Measurements from ENCODE around the gene NR6A1. TPM values are rescaled to one million over a fixed set of nuclear protein-coding genes. Genes with fewer than 3 reads are reported as not detected.
"Not testable (repeated sequence)": the region's sequence is repeated elsewhere in the genome, so short reads cannot be mapped to it uniquely, and the experiment has no call there.

The NR6A1 gene
- total RNA-seq, 1 experiment from 2014 or later: 6.0 TPM

DNA sequence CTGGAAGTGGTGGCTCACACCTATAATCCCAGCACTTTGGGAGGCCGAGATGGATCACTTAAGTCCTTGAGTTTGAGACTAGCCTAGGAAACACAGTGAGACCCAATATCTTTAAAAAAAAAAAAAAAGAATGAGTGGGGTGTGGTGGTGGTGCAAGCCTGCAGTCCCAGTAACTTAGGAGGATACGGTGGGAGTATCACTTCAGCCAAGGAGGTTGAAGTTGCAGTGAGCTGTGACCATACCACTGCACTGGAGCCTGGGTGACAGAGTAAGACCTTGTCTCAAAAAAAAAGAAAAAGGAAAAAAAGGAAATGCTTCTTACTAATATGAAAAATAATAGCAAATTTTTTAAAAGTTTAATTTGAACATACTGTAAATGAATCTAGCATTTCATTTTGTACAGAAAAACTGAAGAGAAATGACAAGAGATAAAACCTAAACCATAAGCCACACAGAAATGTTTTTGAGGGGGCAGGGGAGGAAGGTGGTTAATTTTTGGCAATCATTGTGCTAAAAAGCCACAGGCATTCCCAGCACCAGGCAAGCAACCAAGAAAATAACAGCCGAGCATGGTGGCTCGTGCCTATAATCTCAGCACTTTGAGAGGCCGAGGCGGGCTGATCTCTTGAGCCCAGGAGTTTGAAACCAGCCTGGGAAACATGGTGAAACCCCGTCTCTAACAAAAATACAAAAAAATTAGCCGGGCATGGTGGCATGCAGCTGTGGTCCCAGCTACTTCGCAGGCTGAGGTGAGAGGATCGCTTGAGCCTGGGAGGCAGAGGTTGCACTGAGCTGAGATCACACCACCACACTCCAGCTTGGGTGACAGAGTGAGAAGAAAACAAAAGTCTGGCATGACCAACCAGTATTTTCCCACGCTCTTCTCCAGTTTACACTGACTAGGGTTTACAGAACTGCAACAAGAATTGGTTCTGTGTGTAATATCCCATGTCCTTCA lies 149.5 kb downstream of the NR6A1 start:
- DNase-seq: peak; percentile 13 to 29
- Histone ChIP-seq H3K4me3 (no peak overlapping the region), H3K36me3 (no peaks in the 10 kb centered on the region), H3K27me3 (no peaks in the 10 kb centered on the region), H3K27ac (no peak overlapping the region), H3K9me3 (replicated peaks) (no peaks in the 10 kb centered on the region), H3K4me1 (0 out of 2 replicates have a peak, but pooled peaks cover 3% of the 10 kb centered on the region)

DNA sequence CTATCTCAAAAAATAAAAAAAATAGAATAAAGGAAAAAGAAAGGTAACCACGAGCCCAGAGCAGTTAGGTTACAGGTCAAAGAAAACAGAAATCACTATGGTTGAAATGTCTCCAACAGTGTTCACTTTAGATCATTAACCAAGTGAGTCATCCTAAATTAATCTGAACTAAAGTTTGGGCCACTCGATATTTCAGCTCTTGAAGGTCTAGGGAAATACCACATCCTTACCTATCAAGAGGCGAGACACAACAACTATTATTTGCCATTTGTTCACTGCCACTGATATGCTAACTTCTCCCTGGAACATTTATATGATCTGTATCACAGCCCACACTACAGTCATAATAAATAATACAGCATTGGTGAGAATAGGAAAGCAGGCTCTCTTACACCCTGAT lies 152.6 kb downstream of the NR6A1 start:
- no peaks in the 10 kb centered on the region for H3K27me3 ChIP-seq
- H3K36me3 ChIP-seq: no peaks in the 10 kb centered on the region
- H3K9me3 ChIP-seq (replicated peaks): no peaks in the 10 kb centered on the region
- no peak overlapping the region for H3K27ac ChIP-seq
- 0 out of 2 replicates have a peak, but pooled peaks cover 3% of the 10 kb centered on the region for H3K4me1 ChIP-seq
- H3K4me3 ChIP-seq: no peak overlapping the region
- no peak for DNase-seq

DNA sequence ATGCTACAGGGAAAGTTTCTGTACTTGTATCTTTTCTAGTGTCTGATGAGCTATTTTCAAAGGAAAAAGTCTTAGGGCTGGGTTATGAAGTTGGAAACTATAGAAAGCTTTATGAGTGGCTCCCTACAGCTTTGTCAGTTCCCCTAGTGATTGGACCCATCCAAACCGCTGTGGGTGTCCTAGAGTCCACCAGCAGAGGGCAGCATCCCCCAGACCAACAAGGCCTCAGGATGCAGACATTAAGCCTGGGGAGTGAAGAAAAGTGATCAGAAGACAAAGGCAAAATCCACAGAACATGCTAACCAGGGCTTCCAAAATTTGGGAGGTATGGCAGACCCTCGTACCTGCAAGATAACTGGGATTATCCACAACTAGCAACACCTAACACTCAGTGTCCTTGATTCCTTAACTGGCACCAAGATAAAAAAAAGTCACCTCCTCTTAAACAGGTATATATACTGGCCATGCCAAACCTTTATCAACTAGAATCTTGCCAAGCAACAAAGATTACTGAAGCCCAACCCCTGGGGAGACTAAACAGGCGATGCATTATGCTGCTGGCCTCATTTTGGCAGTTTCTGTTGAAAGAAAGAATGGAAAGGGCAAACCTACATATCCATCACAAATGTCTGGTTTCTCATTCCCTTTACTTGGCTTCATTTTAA lies 153.5 kb downstream of the NR6A1 start:
- Histone ChIP-seq H3K4me1 (0 out of 2 replicates have a peak, but pooled peaks cover 3% of the 10 kb centered on the region), H3K4me3 (no peak overlapping the region), H3K27me3 (no peaks in the 10 kb centered on the region), H3K36me3 (no peaks in the 10 kb centered on the region), H3K27ac (no peak overlapping the region), H3K9me3 (replicated peaks) (no peaks in the 10 kb centered on the region)
- peak; percentile 77 to 94 for DNase-seq

GRCh38 chr9:124616961-124617360 lies 154.2 kb downstream of the NR6A1 start:
- H3K4me3 ChIP-seq: no peak overlapping the region
- no peaks in the 10 kb centered on the region for H3K27me3 ChIP-seq
- H3K9me3 ChIP-seq (replicated peaks): no peaks in the 10 kb centered on the region
- no peak for DNase-seq
- H3K27ac ChIP-seq: no peak overlapping the region
- H3K36me3 ChIP-seq: no peaks in the 10 kb centered on the region
- no peaks in the 10 kb centered on the region for H3K4me1 ChIP-seq

DNA sequence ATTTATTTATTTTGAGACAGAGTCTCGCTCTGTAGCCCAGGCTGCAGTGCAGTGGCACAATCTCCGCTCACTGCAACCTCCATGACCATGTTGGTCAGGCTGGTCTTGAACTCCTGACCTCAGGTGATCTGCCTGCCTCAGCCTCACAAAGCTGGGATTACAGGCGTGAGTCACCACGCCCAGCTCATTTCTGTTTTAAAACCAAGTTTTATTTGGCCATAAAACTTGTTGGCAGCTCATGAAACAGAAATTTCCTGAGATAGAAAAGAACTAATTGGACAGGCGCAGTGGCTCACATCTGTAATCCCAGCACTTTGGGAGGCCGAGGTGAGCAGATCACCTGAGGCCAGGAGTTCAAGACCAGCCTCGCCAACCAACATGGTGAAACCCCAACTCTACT lies 155.3 kb downstream of the NR6A1 start:
- not testable (repeated sequence) for H3K36me3 ChIP-seq; DNase-seq; H3K4me1 ChIP-seq; H3K27ac ChIP-seq; H3K27me3 ChIP-seq; H3K9me3 ChIP-seq (replicated peaks); H3K4me3 ChIP-seq

DNA sequence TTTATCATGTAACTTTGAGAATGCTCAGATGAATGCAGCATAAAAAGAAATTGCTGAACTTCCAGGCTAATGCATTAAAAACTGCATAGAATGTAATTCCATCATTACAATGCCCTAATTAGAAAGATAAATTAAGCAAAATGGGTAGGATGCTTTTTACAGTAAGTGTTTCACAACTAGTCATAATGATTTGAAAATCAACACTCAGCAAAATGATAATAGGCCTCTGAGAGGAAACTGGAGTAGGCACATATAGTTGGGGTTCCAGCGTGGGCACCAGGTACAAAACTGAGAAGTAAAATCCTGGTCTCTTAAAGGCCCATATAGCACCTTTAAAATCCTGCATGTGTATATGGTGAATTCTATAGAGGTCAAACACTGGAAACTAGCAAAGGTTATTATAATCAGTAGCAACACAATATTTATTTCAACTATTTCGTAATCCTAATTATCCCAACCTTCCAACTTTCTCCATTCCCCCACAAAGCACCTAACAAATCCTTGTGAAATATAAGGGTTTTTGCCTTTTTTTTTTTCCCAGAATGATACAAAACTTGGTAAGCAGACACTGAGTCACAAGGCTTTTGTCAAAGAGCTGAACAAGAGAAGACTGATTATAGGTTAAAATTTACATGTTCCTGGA lies 155.9 kb downstream of the NR6A1 start:
- no peaks in the 10 kb centered on the region for H3K36me3 ChIP-seq
- H3K27ac ChIP-seq: no peak overlapping the region
- no peak overlapping the region for H3K4me3 ChIP-seq
- no peak for DNase-seq
- no peaks in the 10 kb centered on the region for H3K27me3 ChIP-seq
- no peaks in the 10 kb centered on the region for H3K4me1 ChIP-seq
- no peaks in the 10 kb centered on the region for H3K9me3 ChIP-seq (replicated peaks)

DNA sequence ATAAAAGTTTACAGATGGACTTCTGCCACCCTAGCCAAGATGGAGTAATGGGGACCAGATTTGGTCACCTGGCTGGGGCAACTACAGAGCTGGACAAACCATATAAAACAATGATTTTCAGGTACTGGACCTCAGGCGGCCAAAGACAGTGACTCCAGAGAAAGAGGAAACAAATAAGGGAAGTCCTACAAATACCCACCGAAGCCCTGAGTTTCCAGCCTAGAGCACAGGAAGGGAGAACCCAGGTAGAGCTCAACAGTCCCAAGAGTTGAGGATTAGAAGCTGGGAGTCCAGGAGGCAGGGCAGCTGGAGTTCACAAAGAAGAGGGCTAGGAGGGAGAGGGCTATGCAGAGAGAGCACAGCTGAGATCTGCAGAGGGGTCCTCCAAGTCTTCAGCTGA lies 157.3 kb downstream of the NR6A1 start:
- no peaks in the 10 kb centered on the region for H3K4me1 ChIP-seq
- no peak overlapping the region for H3K4me3 ChIP-seq
- H3K36me3 ChIP-seq: no peaks in the 10 kb centered on the region
- no peaks in the 10 kb centered on the region for H3K27me3 ChIP-seq
- no peak for DNase-seq
- H3K27ac ChIP-seq: no peak overlapping the region
- no peaks in the 10 kb centered on the region for H3K9me3 ChIP-seq (replicated peaks)

- H3K27ac ChIP-seq: no peak overlapping the region
- DNase-seq: no peak
- H3K27me3 ChIP-seq: no peaks in the 10 kb centered on the region
- no peak overlapping the region for H3K4me3 ChIP-seq
- no peaks in the 10 kb centered on the region for H3K36me3 ChIP-seq
- no peaks in the 10 kb centered on the region for H3K9me3 ChIP-seq (replicated peaks)
- no peaks in the 10 kb centered on the region for H3K4me1 ChIP-seq
These were observed 160.0 kb downstream of the NR6A1 start for GRCh38 chr9:124611106-124611505.

DNA sequence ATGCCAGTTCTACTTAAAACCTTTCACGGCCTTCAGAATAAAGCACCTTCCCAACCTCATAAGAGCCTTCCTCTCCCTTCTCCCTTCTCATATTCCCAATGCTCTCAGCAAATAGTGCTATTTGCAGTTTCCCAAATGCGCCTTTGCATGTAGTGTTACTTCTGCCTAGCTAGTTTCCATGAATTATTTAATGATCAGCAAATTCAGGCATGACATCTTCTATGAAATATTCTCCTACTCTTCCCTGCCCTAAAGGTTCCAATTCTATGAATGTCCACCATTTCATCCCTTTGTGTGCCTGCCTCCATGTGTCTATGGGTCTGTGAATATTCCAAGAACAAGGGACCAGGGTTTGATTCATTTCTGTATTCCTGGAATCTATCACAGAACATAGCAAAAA lies 165.1 kb downstream of the NR6A1 start:
- H3K9me3 ChIP-seq (replicated peaks): no peaks in the 10 kb centered on the region; the same call in 1 of the 2 replicates
- H3K4me3 ChIP-seq: no peak overlapping the region
- no peak for DNase-seq
- no peak overlapping the region for H3K27ac ChIP-seq
- H3K4me1 ChIP-seq: no peaks in the 10 kb centered on the region
- no peaks in the 10 kb centered on the region for H3K27me3 ChIP-seq
- no peaks in the 10 kb centered on the region for H3K36me3 ChIP-seq

DNA sequence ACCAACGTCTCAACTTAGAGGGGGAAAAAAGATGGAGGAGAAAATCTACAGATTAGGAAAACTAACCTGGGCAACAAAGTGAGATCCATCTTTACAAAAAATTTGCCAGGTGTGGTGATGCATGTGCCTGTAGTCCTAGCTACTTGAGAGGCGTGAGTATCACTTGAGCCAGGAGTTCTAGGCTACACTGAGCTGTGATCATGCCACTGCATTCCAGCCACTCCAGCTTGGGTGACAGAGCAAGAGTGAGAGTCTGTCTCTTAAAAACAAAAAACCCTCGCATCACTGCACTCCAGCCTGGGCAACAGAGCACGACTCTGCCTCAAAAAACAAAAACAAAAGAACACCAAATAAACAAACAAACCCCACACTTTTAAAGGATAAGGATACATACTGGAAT lies 165.9 kb downstream of the NR6A1 start:
- no peak overlapping the region for H3K27ac ChIP-seq
- no peaks in the 10 kb centered on the region for H3K4me1 ChIP-seq
- no peaks in the 10 kb centered on the region; the same call in 1 of the 2 replicates for H3K9me3 ChIP-seq (replicated peaks)
- H3K27me3 ChIP-seq: no peaks in the 10 kb centered on the region
- DNase-seq: no peak
- no peaks in the 10 kb centered on the region for H3K36me3 ChIP-seq
- no peak overlapping the region for H3K4me3 ChIP-seq

DNA sequence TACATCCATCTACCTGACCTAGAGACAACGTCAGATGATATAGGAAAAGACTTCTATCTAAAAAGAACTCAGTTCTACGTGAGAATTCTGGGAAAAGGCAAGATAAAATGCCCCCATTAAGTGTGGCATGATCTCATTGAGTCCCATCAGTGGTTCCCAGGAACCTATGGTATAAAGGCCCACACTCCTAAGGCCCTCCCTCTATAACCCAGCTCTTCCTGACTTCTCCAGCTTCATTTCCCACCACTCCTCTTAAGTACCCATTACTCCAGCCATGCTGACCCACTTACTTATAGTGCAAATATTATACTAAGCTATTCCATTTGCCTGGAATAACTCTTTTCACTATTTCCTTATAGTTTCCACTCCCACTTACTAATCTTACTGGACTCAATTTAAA lies 168.5 kb downstream of the NR6A1 start:
- Histone ChIP-seq H3K9me3 (replicated peaks) (no peaks in the 10 kb centered on the region; the same call in 1 of the 2 replicates), H3K27me3 (no peaks in the 10 kb centered on the region), H3K27ac (no peak overlapping the region), H3K4me1 (no peaks in the 10 kb centered on the region), H3K4me3 (no peak overlapping the region), H3K36me3 (no peaks in the 10 kb centered on the region)
- no peak for DNase-seq

DNA sequence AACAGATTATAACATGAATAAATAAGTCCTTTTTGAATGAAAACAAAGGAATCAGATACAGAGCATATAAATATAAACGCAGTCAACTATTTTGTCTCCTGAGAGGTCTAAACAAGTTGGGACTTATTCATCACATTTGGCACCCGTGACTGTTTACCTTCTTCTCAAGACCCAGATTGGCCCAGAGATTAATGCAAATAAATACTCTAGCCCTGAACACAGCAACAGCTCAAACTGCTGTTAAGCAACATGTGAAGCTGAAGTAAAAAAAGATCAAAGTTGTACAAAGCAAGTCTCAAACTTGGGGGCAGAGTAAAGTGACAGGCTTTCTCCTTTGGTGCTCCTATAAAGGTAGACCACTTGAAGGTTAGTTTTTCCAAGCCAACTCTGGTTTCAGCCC lies 168.9 kb downstream of the NR6A1 start:
- no peaks in the 10 kb centered on the region for H3K27me3 ChIP-seq
- H3K9me3 ChIP-seq (replicated peaks): no peaks in the 10 kb centered on the region; the same call in 1 of the 2 replicates
- H3K27ac ChIP-seq: no peak overlapping the region
- H3K4me3 ChIP-seq: no peak overlapping the region
- no peaks in the 10 kb centered on the region for H3K36me3 ChIP-seq
- no peak for DNase-seq
- H3K4me1 ChIP-seq: no peaks in the 10 kb centered on the region

DNA sequence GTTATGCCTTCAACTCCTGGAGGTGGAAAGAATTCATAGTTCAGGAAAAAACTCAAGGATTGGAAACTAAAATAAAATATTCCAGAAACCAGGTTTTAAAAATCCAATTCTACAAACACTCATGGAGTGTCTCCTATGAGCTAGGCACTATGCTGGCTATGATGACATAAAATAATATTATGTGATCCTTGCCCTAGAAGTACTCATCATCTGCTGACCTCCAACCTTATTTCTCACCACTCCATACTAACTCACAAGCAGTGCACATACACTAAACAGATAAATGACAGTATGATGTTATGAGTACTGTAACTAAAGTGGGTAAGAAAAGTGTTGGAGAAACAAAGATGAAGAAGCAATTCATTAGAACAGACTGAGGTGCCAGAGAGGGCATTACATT lies 170.7 kb downstream of the NR6A1 start:
- no peaks in the 10 kb centered on the region; the same call in 1 of the 2 replicates for H3K9me3 ChIP-seq (replicated peaks)
- no peak overlapping the region for H3K4me3 ChIP-seq
- H3K27me3 ChIP-seq: no peaks in the 10 kb centered on the region
- no peaks in the 10 kb centered on the region for H3K36me3 ChIP-seq
- H3K27ac ChIP-seq: no peak overlapping the region
- no peaks in the 10 kb centered on the region for H3K4me1 ChIP-seq
- DNase-seq: no peak

DNA sequence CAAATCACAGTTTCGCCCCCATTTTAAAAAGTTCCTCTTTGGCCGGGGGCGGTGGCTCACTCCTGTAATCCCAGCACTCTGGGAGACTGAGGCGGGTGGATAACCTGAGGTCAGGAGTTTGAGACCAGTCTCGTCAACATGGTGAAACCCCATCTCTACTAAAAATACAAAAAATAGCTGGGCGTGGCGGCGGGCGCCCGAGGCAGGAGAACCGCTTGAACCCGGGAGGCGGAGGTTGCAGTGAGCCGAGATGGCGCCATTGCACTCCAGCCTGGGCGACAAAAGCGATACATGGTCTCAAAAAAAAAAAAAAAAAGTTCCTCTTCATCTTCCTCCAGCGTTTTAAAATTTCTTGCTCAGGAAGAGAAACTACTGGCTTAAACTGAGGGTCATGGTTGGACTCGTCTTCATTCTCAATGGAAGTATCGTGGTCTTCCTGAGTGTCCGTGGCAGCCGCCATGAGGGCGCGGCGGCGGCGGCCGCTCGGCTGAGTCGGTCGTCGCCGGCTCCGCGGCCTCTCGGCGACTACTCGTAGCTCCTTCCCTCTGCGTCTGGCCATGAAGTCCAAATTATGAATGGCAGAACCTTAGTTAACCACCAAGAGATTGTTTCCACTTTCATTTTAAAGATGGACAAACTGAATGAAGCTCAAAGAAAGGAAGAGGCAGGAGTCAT lies 171.9 kb downstream of the NR6A1 start:
- Histone ChIP-seq H3K36me3 (no peaks in the 10 kb centered on the region), H3K27me3 (no peaks in the 10 kb centered on the region), H3K27ac (no peak overlapping the region), H3K4me1 (no peaks in the 10 kb centered on the region; the same call in 1 of the 2 replicates), H3K4me3 (no peak overlapping the region), H3K9me3 (replicated peaks) (no peaks in the 10 kb centered on the region; the same call in 1 of the 2 replicates)
- no peak for DNase-seq

Data from SJCRH30 (cell line).